HCT116 (cell line): Measurements from ENCODE around the gene ADD2. TPM values are rescaled to one million over a fixed set of nuclear protein-coding genes. Genes with fewer than 3 reads are reported as not detected.

Source experiments
- ATAC-seq: fragments of 200-7000 bp; cut with Tn5 transposase; 2 replicates; pipeline ENCODE4 v1.9.1; 2020; ENCODE audit warnings: mild to moderate bottlenecking, moderate library complexity
- BruUV-seq: library from RNA; stranded (reverse); fragments of 400-500 nt; replicated peaks from 2 replicates; lab custom pipeline; 2021; lab: Mats Ljungman, UMichigan
- CTCF ChIA-PET: fragments of 300-600 bp; sonication (Branson Sonifier 250); formaldehyde crosslinking; loops from one replicate; lab custom pipeline; 2021; ENCODE audit warnings: antibody characterized with exemption; lab: Charles Lee
- POLR2A ChIA-PET: fragments of 300-600, 350-600 bp; sonication (Branson Sonifier 250); formaldehyde crosslinking; loops from one replicate; lab custom pipeline; 2021; ENCODE audit warnings: antibody characterized with exemption; lab: Charles Lee
- RAD21 ChIA-PET, 2 experiments: fragments of 300-600 bp; sonication (Branson Sonifier 250); formaldehyde crosslinking; loops; one replicate each; lab custom pipeline; 2023; ENCODE audit warnings: low total read pairs in 2 of 2; ENCODE audit not compliant: uncharacterized antibody in 2 of 2, unreplicated experiment in 2 of 2, low non-redundant PET in 1 of 2; lab: Charles Lee
- DNase-seq: peaks from one replicate; pipeline ENCODE4 v3.0.0-alpha.2; 2010; ENCODE audit warnings: low read depth, low spot score
- H2AFZ ChIP-seq: fragments of 200-600 bp; shearing (Covaris generic), sonication (generic); 2 replicates; pipeline ENCODE4 v1.6.1; 2017; ENCODE audit warnings: low read depth, mixed run types, mixed read lengths, antibody characterized with exemption, low read length; ENCODE audit not compliant: poor library complexity, severe bottlenecking
- H3K27ac ChIP-seq: 2 replicates; pipeline ENCODE4 v1.5.1; 2012; ENCODE audit warnings: low read depth, low read length
- H3K27me3 ChIP-seq: fragments of 200-600 bp; sonication (generic); 2 replicates; pipeline ENCODE4 v1.6.1; 2016; ENCODE audit warnings: mixed run types, low read length, mixed read lengths; ENCODE audit not compliant: insufficient read depth
- H3K36me3 ChIP-seq, 2 experiments: fragments of 200-500 bp in 1 of 2; fragments of 200-600 bp in 1 of 2; sonication (Bioruptor generic) in 1 of 2; sonication (generic) in 1 of 2; 2 replicates each; pipeline versions ENCODE4 v1.5.1 to v1.6.1; 2014 to 2016; ENCODE audit warnings: low read length in 2 of 2, inconsistent platforms in 1 of 2, mixed read lengths in 1 of 2, mixed run types in 1 of 2; ENCODE audit not compliant: insufficient read depth in 2 of 2, control insufficient read depth in 1 of 2
- H3K4me1 ChIP-seq, 2 experiments: fragments of 200-600 bp in 1 of 2; sonication (generic) in 1 of 2; 2 replicates each; pipeline versions ENCODE4 v1.5.1 to v1.6.1; 2012 to 2017; ENCODE audit warnings: low read length in 2 of 2, inconsistent platforms in 1 of 2, mild to moderate bottlenecking in 1 of 2, mixed read lengths in 1 of 2, mixed run types in 1 of 2, moderate library complexity in 1 of 2; ENCODE audit not compliant: insufficient read depth in 2 of 2, control insufficient read depth in 1 of 2
- H3K4me2 ChIP-seq: fragments of 200-600 bp; sonication (generic); 2 replicates; pipeline ENCODE4 v1.6.1; 2017; ENCODE audit warnings: mixed run types, low read length, mixed read lengths
- H3K4me3 ChIP-seq, 2 experiments: fragments of 200-600 bp in 1 of 2; sonication (generic) in 1 of 2; replicated peaks in 1 of 2; 2 replicates each; pipeline ENCODE4 v1.5.1; 2011 to 2016; ENCODE audit warnings: low read length in 2 of 2, control low read depth in 1 of 2, low read depth in 1 of 2, mild to moderate bottlenecking in 1 of 2, mixed read lengths in 1 of 2, mixed run types in 1 of 2
- H3K79me2 ChIP-seq: fragments of 200-600 bp; sonication (generic); 2 replicates; pipeline ENCODE4 v1.6.1; 2017; ENCODE audit warnings: mild to moderate bottlenecking, mixed run types, low read length, moderate library complexity, mixed read lengths; ENCODE audit not compliant: insufficient read depth
- H3K9ac ChIP-seq: fragments of 200-600 bp; sonication (generic); 2 replicates; pipeline ENCODE4 v1.6.1; 2016; ENCODE audit warnings: low read length, mixed read lengths
- H3K9me2 ChIP-seq: fragments of 200-600 bp; sonication (generic), shearing (Covaris generic); 2 replicates; pipeline ENCODE4 v1.6.1; 2017; ENCODE audit warnings: mixed run types, mild to moderate bottlenecking, moderate library complexity; ENCODE audit not compliant: insufficient read depth
- H3K9me3 ChIP-seq, 2 experiments: fragments of 200-500 bp in 1 of 2; fragments of 200-600 bp in 1 of 2; sonication (Bioruptor generic) in 1 of 2; sonication (generic) in 1 of 2; 2 replicates each; pipeline ENCODE4 v1.6.1; 2014 to 2017; ENCODE audit warnings: low read length in 2 of 2, mixed read lengths in 2 of 2, inconsistent platforms in 1 of 2, low read depth in 1 of 2, mild to moderate bottlenecking in 1 of 2, mixed run types in 1 of 2, moderate library complexity in 1 of 2; ENCODE audit not compliant: control insufficient read depth in 1 of 2, insufficient read depth in 1 of 2
- H4K20me1 ChIP-seq: fragments of 200-600 bp; sonication (generic), shearing (Covaris generic); 2 replicates; pipeline ENCODE4 v1.6.1; 2017; ENCODE audit warnings: mixed run types, mild to moderate bottlenecking, moderate library complexity; ENCODE audit not compliant: insufficient read depth
- EZH2phosphoT487 ChIP-seq: fragments of 200-600 bp; IDR thresholded peaks from 2 replicates; pipeline ENCODE4 v1.6.1; 2018; ENCODE audit warnings: antibody characterized with exemption, borderline replicate concordance
- FOSL1 ChIP-seq: IDR thresholded peaks from 2 replicates; pipeline ENCODE4 v1.6.1; 2012; ENCODE audit warnings: low read depth
- POLR2A ChIP-seq: IDR thresholded peaks from 2 replicates; pipeline ENCODE4 v1.7.0; 2011; ENCODE audit warnings: borderline replicate concordance; ENCODE audit not compliant: insufficient read depth, insufficient read length; ENCODE audit errors: extremely low read depth
- REST ChIP-seq: IDR thresholded peaks from 2 replicates; pipeline ENCODE4 v1.6.1; 2012; ENCODE audit warnings: low read depth
- SRF ChIP-seq: IDR thresholded peaks from 2 replicates; pipeline ENCODE4 v1.6.1; 2012; ENCODE audit warnings: low read depth
- YY1 ChIP-seq: IDR thresholded peaks from 2 replicates; pipeline ENCODE4 v1.6.1; 2011; ENCODE audit warnings: low read length, low read depth, moderate library complexity, mild to moderate bottlenecking; ENCODE audit not compliant: insufficient replicate concordance; ENCODE audit errors: extremely low read depth
- intact Hi-C: fragments of 100-400 bp; cut with micrococcal nuclease; formaldehyde crosslinking; loops from 2 replicates; pipeline ENCODE4 v1.10.0; 2022
- total RNA-seq: library from RNA; stranded (reverse); gene quantifications from one replicate; pipeline ENCODE4 v1.2.1, GENCODE V29; 2021; ENCODE audit not compliant: unreplicated experiment
- TF ChIP-seq, protein P1 (sequence below), 3 experiments: fragments of 200-600 bp in 1 of 3; sonication (generic) in 1 of 3; IDR thresholded peaks in 2 of 3; conservative IDR thresholded peaks in 1 of 3; 2 replicates each; pipeline ENCODE4 v1.5.1; 2012 to 2017; ENCODE audit warnings: low read depth in 2 of 3, low read length in 2 of 3, antibody characterized with exemption in 1 of 3, borderline replicate concordance in 1 of 3, control low read depth in 1 of 3, mild to moderate bottlenecking in 1 of 3, mixed read lengths in 1 of 3, mixed run types in 1 of 3, moderate library complexity in 1 of 3; ENCODE audit not compliant: insufficient read depth in 1 of 3
- TF ChIP-seq, protein P2 (sequence below): IDR thresholded peaks from 2 replicates; pipeline ENCODE4 v1.6.1; 2011; ENCODE audit warnings: mild to moderate bottlenecking, low read length, moderate library complexity; ENCODE audit not compliant: insufficient replicate concordance; ENCODE audit errors: extremely low read depth

ADD2 gene
- total RNA-seq, 1 experiment from 2014 or later = 0.15 TPM

- Histone ChIP-seq H3K9me3 (no peaks in the 10 kb centered on the region), H3K9me2 (no peaks in the 10 kb centered on the region), H3K4me3 (no peak overlapping the region), H3K4me1 (no peaks in the 10 kb centered on the region), H3K4me2 (no peak overlapping the region), H3K27me3 (peaks cover 4% of the 10 kb centered on the region; the same call in 1 of the 2 replicates), H4K20me1 (no peaks in the 10 kb centered on the region), H3K36me3 (no peaks in the 10 kb centered on the region), H3K79me2 (no peaks in the 10 kb centered on the region), H3K9ac (no peak overlapping the region), H2AFZ (no peak overlapping the region), H3K27ac (no peak overlapping the region)
- no TSS peak for BruUV-seq
- ChIA-PET CTCF (no interaction called here), RAD21 (no interaction called here), POLR2A (no interaction called here)
- TF ChIP-seq, protein P1, sequence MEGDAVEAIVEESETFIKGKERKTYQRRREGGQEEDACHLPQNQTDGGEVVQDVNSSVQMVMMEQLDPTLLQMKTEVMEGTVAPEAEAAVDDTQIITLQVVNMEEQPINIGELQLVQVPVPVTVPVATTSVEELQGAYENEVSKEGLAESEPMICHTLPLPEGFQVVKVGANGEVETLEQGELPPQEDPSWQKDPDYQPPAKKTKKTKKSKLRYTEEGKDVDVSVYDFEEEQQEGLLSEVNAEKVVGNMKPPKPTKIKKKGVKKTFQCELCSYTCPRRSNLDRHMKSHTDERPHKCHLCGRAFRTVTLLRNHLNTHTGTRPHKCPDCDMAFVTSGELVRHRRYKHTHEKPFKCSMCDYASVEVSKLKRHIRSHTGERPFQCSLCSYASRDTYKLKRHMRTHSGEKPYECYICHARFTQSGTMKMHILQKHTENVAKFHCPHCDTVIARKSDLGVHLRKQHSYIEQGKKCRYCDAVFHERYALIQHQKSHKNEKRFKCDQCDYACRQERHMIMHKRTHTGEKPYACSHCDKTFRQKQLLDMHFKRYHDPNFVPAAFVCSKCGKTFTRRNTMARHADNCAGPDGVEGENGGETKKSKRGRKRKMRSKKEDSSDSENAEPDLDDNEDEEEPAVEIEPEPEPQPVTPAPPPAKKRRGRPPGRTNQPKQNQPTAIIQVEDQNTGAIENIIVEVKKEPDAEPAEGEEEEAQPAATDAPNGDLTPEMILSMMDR (IDR thresholded peaks at IDR 0.05 in 2 of 3, conservative IDR thresholded peaks at IDR 0.05 in 1 of 3; ENCODE audit: borderline replicate concordance in 1 of 3, insufficient read depth in 1 of 3, low read depth in 2 of 3, low read length in 2 of 3) = no peak
- no peak for TF ChIP-seq SRF
- intact Hi-C loops = no loop called here
- ATAC-seq (no peak), DNase-seq (no peak)
Observed at GRCh38 chr2:70752396-70752795, 15.6 kb downstream of the ADD2 start.

GRCh38 chr2:70751881-70752280 is 16.1 kb downstream of the ADD2 start:
- Histone ChIP-seq H3K79me2 (no peaks in the 10 kb centered on the region), H2AFZ (no peak overlapping the region), H3K9me3 (no peaks in the 10 kb centered on the region), H3K9ac (no peak overlapping the region), H3K4me2 (no peak overlapping the region), H4K20me1 (no peaks in the 10 kb centered on the region), H3K4me1 (no peaks in the 10 kb centered on the region), H3K9me2 (no peaks in the 10 kb centered on the region), H3K27me3 (peaks cover 4% of the 10 kb centered on the region; the same call in 1 of the 2 replicates), H3K27ac (no peak overlapping the region), H3K4me3 (no peak overlapping the region), H3K36me3 (no peaks in the 10 kb centered on the region)
- RAD21 ChIA-PET = no interaction called here
- CTCF ChIA-PET = no interaction called here
- ATAC-seq (no peak), DNase-seq (no peak)
- BruUV-seq = no TSS peak
- POLR2A ChIA-PET = no interaction called here
- intact Hi-C loops = no loop called here
- TF ChIP-seq FOSL1 = no peak
- no peak for TF ChIP-seq YY1
- TF ChIP-seq, protein P2, sequence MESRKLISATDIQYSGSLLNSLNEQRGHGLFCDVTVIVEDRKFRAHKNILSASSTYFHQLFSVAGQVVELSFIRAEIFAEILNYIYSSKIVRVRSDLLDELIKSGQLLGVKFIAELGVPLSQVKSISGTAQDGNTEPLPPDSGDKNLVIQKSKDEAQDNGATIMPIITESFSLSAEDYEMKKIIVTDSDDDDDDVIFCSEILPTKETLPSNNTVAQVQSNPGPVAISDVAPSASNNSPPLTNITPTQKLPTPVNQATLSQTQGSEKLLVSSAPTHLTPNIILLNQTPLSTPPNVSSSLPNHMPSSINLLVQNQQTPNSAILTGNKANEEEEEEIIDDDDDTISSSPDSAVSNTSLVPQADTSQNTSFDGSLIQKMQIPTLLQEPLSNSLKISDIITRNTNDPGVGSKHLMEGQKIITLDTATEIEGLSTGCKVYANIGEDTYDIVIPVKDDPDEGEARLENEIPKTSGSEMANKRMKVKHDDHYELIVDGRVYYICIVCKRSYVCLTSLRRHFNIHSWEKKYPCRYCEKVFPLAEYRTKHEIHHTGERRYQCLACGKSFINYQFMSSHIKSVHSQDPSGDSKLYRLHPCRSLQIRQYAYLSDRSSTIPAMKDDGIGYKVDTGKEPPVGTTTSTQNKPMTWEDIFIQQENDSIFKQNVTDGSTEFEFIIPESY = no peak
- TF ChIP-seq REST = no peak
- TF ChIP-seq EZH2phosphoT487 = no peak
- no peak for TF ChIP-seq POLR2A
- TF ChIP-seq, protein P1 (IDR thresholded peaks at IDR 0.05 in 2 of 3, conservative IDR thresholded peaks at IDR 0.05 in 1 of 3; ENCODE audit: borderline replicate concordance in 1 of 3, insufficient read depth in 1 of 3, low read depth in 2 of 3, low read length in 2 of 3) = no peak
